Activated T-cell treated with anti-CD3 and anti-CD28 coated beads, Interleukin-2, amount 50 U/mL, for 24 hours (primary cell): ENCODE results near the gene SORT1.
"Not testable (repeated sequence)": the region's sequence is repeated elsewhere in the genome, so short reads cannot be mapped to it uniquely, and the experiment has no call there.

Experiments used
- DNase-seq: peaks from one replicate; pipeline ENCODE4 v3.0.0-alpha.2; 2020
- H3K27ac Mint-ChIP-seq: 2 replicates; pipeline ENCODE4 v1.8.0; 2020; ENCODE audit warnings: mild to moderate bottlenecking, mixed read lengths
- H3K27me3 Mint-ChIP-seq: 2 replicates; pipeline ENCODE4 v1.8.0; 2020; ENCODE audit warnings: mixed read lengths
- H3K36me3 Mint-ChIP-seq: 2 replicates; pipeline ENCODE4 v1.8.0; 2020; ENCODE audit warnings: low read depth, mixed read lengths
- H3K4me1 Mint-ChIP-seq: 2 replicates; pipeline ENCODE4 v1.8.0; 2020; ENCODE audit warnings: low read depth, mixed read lengths
- H3K4me3 Mint-ChIP-seq: 2 replicates; pipeline ENCODE4 v1.8.0; 2020; ENCODE audit warnings: mild to moderate bottlenecking, moderate library complexity, mixed read lengths
- H3K9me3 Mint-ChIP-seq: 2 replicates; pipeline ENCODE4 v1.8.0; 2020; ENCODE audit warnings: mixed read lengths

Gene SORT1

GRCh38 chr1:109315288-109315687, 82.4 kb downstream of the SORT1 start:
- Mint-ChIP-seq H3K36me3 (no peaks in the 10 kb centered on the region), H3K27ac (no peak overlapping the region), H3K9me3 (no peaks in the 10 kb centered on the region), H3K27me3 (no peaks in the 10 kb centered on the region), H3K4me3 (no peak overlapping the region), H3K4me1 (no peaks in the 10 kb centered on the region)
- DNase-seq: no peak

GRCh38 chr1:109314795-109315194, 82.9 kb downstream of the SORT1 start:
- H3K4me1 Mint-ChIP-seq: no peaks in the 10 kb centered on the region
- no peaks in the 10 kb centered on the region for H3K27me3 Mint-ChIP-seq
- H3K9me3 Mint-ChIP-seq: no peaks in the 10 kb centered on the region
- DNase-seq: no peak
- no peaks in the 10 kb centered on the region for H3K36me3 Mint-ChIP-seq
- H3K4me3 Mint-ChIP-seq: no peak overlapping the region
- H3K27ac Mint-ChIP-seq: no peak overlapping the region

GRCh38 chr1:109312978-109313775, 84.5 kb downstream of the SORT1 start:
- no peak for DNase-seq
- Mint-ChIP-seq H3K27ac (no peak overlapping the region), H3K4me1 (no peaks in the 10 kb centered on the region), H3K4me3 (no peak overlapping the region), H3K36me3 (no peaks in the 10 kb centered on the region), H3K9me3 (no peaks in the 10 kb centered on the region), H3K27me3 (no peaks in the 10 kb centered on the region)

- no peaks in the 10 kb centered on the region for H3K4me1 Mint-ChIP-seq
- no peak overlapping the region for H3K4me3 Mint-ChIP-seq
- no peaks in the 10 kb centered on the region for H3K36me3 Mint-ChIP-seq
- no peaks in the 10 kb centered on the region for H3K27me3 Mint-ChIP-seq
- H3K27ac Mint-ChIP-seq: no peak overlapping the region
- no peaks in the 10 kb centered on the region for H3K9me3 Mint-ChIP-seq
- DNase-seq: no peak
Measured at GRCh38 chr1:109312246-109312645, 85.5 kb downstream of the SORT1 start.

GRCh38 chr1:109309347-109309746, 88.4 kb downstream of the SORT1 start:
- H3K9me3 Mint-ChIP-seq: no peaks in the 10 kb centered on the region
- no peaks in the 10 kb centered on the region for H3K4me1 Mint-ChIP-seq
- no peak for DNase-seq
- no peaks in the 10 kb centered on the region for H3K36me3 Mint-ChIP-seq
- H3K27me3 Mint-ChIP-seq: no peaks in the 10 kb centered on the region
- no peak overlapping the region for H3K27ac Mint-ChIP-seq
- no peak overlapping the region for H3K4me3 Mint-ChIP-seq

GRCh38 chr1:109307274-109308021, 90.3 kb downstream of the SORT1 start:
- Mint-ChIP-seq H3K36me3 (no peaks in the 10 kb centered on the region), H3K4me3 (no peak overlapping the region), H3K9me3 (no peaks in the 10 kb centered on the region), H3K4me1 (no peaks in the 10 kb centered on the region), H3K27ac (no peak overlapping the region), H3K27me3 (no peaks in the 10 kb centered on the region)
- DNase-seq: no peak

GRCh38 chr1:109306832-109307273, 90.9 kb downstream of the SORT1 start, which contains the start of gene MYBPHL:
MYBPHL (minus strand) TSS chr1:109307011; CDS start chr1:109306991, 20 bp downstream.
- H3K4me3 Mint-ChIP-seq: no peak within 1 kb of the TSS
- H3K36me3 Mint-ChIP-seq: no peaks in the 10 kb centered on the region
- H3K27me3 Mint-ChIP-seq: no peaks in the 10 kb centered on the region
- no peak within 1 kb of the TSS for H3K27ac Mint-ChIP-seq
- H3K9me3 Mint-ChIP-seq: no peaks in the 10 kb centered on the region
- H3K4me1 Mint-ChIP-seq: no peaks in the 10 kb centered on the region
- DNase-seq: no peak

- DNase-seq, H3K4me1 Mint-ChIP-seq, H3K27ac Mint-ChIP-seq, H3K9me3 Mint-ChIP-seq, H3K36me3 Mint-ChIP-seq, H3K4me3 Mint-ChIP-seq, H3K27me3 Mint-ChIP-seq: not testable (repeated sequence)
Measured at GRCh38 chr1:109305991-109306390, 91.7 kb downstream of the SORT1 start.

- Mint-ChIP-seq H3K4me1 (no peaks in the 10 kb centered on the region), H3K27me3 (peaks cover 8% of the 10 kb centered on the region), H3K36me3 (no peaks in the 10 kb centered on the region), H3K4me3 (no peak overlapping the region), H3K9me3 (no peaks in the 10 kb centered on the region), H3K27ac (no peak overlapping the region)
- no peak for DNase-seq
Measured at GRCh38 chr1:109304226-109304920, 93.3 kb downstream of the SORT1 start.

GRCh38 chr1:109301874-109302273, 95.8 kb downstream of the SORT1 start:
- Mint-ChIP-seq H3K4me3 (no peak overlapping the region), H3K9me3 (no peaks in the 10 kb centered on the region), H3K36me3 (no peaks in the 10 kb centered on the region), H3K27me3 (peaks cover 15% of the 10 kb centered on the region), H3K27ac (no peak overlapping the region), H3K4me1 (peaks cover 2% of the 10 kb centered on the region)
- DNase-seq: no peak

- Mint-ChIP-seq H3K36me3 (no peaks in the 10 kb centered on the region), H3K27ac (no peak overlapping the region), H3K27me3 (peaks cover 19% of the 10 kb centered on the region), H3K4me3 (no peak overlapping the region), H3K9me3 (no peaks in the 10 kb centered on the region), H3K4me1 (peaks cover 2% of the 10 kb centered on the region)
- no peak for DNase-seq
Measured at GRCh38 chr1:109300650-109301151, 97.0 kb downstream of the SORT1 start.

- H3K27ac Mint-ChIP-seq: no peak overlapping the region
- DNase-seq: no peak
- no peaks in the 10 kb centered on the region for H3K9me3 Mint-ChIP-seq
Measured at GRCh38 chr1:109299558-109300343, 98.0 kb downstream of the SORT1 start.

GRCh38 chr1:109298666-109299557, 98.8 kb downstream of the SORT1 start:
- DNase-seq: no peak
- Mint-ChIP-seq H3K36me3 (no peaks in the 10 kb centered on the region), H3K27ac (no peak overlapping the region), H3K27me3 (peaks cover 25% of the 10 kb centered on the region), H3K4me1 (peaks cover 2% of the 10 kb centered on the region), H3K4me3 (no peak overlapping the region), H3K9me3 (no peaks in the 10 kb centered on the region)

More at GRCh38 chr1:109299558-109300343, 98.0 kb downstream of the SORT1 start:
- no peaks in the 10 kb centered on the region for H3K36me3 Mint-ChIP-seq
- H3K4me3 Mint-ChIP-seq: no peak overlapping the region
- peaks cover 21% of the 10 kb centered on the region for H3K27me3 Mint-ChIP-seq
- peaks cover 2% of the 10 kb centered on the region for H3K4me1 Mint-ChIP-seq
